Fibroblast of skin of scalp (primary cell): ENCODE results near the gene MYLK2.

Source experiments
- DNase-seq: peaks from one replicate; pipeline ENCODE4 v3.0.0-alpha.2; 2013

The MYLK2 gene

GRCh38 chr20:31858760-31859083 lies 39.6 kb downstream of the MYLK2 start:
- DNase-seq, result no peak

GRCh38 chr20:31859266-31859997 lies 40.3 kb downstream of the MYLK2 start:
- DNase-seq, result no peak

DNA sequence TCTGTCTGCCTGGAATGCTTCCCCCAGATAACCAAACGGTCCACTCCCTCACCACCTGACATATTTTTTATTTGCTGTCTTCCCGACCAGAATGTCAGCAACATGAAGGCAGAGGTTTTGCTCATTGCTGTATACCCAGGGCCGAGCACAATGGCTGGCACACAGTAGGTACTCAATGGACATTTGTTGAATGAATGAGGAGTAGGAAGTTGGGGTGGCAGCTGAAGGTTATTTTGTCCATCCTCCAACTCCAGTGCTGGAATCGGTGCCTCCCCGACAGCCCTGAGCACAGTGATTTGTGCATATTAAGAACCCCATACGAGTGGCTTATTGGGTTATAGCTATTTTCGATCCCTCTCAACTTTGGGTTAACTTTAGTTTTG lies 40.8 kb downstream of the MYLK2 start:
- no peak for DNase-seq

- no peak for DNase-seq
Measured at GRCh38 chr20:31860390-31861134, 41.4 kb downstream of the MYLK2 start.

GRCh38 chr20:31861135-31861384 lies 41.9 kb downstream of the MYLK2 start:
- no peak for DNase-seq

GRCh38 chr20:31861385-31862156 lies 42.4 kb downstream of the MYLK2 start:
- DNase-seq, result peak; percentile 66

DNA sequence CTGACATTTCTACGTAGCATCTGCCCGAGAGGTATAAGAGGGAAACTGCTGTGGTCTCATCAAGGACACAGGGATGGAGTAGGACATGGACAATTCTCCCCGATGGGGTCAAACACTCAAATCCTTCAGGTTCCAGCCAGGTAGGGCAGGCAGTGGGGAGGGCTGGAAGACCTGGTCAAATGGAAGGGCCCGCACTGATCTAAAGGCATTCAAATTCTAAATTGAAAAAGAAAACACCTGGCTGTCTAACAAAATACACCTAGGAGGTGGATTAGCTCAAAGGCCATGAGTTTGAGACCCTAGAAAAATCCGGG lies 43.0 kb downstream of the MYLK2 start:
- DNase-seq, result no peak

- no peak for DNase-seq
Measured at GRCh38 chr20:31862506-31862905, 43.4 kb downstream of the MYLK2 start.

- DNase-seq, result no peak
Measured at GRCh38 chr20:31863296-31864085, 44.3 kb downstream of the MYLK2 start.

DNA sequence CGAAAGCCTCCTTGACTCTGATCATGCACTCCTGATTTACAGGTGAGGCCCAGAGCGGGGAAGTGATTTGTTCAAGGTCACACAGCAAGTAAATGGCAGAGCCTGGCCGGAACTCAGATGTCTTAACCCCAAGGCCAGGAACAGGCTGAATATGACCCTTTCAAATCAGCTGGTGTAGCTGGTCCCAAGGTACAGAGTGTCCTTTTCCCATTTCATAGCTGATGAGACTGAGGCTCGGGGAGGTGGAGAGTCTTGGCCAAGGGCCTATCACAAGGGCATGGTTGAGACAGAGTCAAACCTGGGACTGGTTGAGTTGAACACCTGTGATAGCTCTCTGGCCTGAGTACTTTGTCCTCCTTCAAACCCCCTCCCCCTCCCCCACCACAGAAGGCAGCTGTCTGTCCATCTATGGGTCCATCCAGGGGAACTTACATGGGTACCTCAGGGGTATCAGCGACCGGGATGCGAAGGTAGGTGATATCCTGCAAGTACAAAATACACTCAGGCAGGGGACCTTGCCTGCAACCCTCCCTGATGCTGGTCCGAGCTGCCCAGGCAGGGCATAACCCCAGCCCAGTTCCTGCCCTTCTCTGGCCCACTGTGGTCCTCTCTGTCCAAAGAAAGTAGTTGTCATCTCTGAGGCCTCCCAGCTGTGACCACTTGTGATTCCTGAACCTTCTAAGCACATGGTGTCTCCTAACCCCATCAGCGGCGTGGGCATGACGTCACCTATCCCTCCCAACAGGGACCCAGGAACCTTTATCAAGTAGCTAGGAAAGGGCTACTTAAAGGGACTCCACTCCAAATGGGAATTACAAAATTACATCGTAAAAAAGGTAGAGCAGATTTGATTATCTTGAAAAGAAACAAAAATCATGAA lies 45.6 kb downstream of the MYLK2 start:
- no peak for DNase-seq

DNA sequence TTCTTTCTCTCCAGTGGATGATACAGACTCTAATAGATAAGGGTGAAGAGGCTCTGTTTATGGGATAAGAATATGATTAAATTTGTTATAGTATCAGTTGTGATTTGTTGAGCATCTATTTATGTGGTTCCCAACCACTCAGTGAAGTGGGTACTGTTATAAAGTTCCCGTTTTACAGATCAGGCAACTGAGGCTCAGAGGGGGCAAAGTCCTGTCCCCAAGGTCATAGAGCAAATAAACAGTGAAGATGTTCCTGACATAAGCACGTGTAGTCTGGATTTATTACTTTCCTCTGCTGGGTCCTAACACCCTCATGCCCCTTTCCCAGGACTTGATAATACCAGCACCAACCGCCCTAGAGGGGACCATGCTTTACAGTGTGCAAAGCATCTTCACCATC lies 47.1 kb downstream of the MYLK2 start:
- no peak for DNase-seq

DNA sequence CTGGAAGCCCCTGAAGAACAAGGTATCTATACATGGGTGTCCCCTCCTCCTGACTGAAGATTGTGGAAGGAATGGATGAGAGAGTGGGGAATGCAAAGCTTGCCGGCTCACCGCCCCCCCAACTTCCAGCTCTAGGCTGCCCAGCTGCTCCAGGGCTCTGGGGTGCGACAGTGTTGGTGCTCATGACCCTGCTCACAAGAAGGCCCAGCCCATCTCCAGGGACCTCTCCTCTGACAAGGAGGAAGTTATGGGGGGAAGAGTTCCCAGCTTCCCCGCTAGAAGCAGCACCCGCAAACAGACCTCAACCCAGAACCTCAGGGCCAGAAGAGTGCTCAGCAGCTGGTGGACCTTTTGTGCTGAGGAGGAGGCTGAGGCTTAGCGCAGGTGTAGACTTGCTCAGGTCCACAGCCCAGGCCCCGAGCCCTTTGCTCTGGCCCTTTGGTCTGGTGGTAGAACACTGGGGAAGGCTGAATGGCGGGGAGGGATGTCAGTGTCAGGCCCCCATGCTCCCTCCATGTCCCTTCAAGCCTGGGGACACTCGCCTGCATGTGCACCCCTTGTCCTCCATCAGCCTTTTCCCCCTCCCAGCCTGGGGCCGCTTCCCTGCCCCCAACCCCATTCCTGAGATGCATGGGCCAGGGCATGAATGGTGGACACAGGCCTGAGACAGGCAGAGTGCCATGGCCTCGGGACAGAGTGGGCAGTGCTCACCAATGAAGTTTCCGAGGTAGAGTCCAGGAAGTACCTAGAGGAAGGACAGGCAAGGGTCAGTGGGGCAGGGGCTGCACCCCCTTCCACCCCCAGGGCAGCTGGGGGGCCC lies 49.9 kb downstream of the MYLK2 start:
- DNase-seq, result no peak

- DNase-seq, result no peak
Measured at GRCh38 chr20:31869673-31869941, 50.5 kb downstream of the MYLK2 start.

GRCh38 chr20:31869942-31870725 lies 51.0 kb downstream of the MYLK2 start, which contains the start of the genes DUSP15 and TTLL9:
Gene DUSP15 (minus strand): TSS chr20:31870527. CDS start chr20:31870337, 190 bp downstream.
Gene TTLL9 (plus strand): TSS chr20:31870634. CDS start chr20:31871127, 493 bp downstream.
- no peak for DNase-seq

DNA sequence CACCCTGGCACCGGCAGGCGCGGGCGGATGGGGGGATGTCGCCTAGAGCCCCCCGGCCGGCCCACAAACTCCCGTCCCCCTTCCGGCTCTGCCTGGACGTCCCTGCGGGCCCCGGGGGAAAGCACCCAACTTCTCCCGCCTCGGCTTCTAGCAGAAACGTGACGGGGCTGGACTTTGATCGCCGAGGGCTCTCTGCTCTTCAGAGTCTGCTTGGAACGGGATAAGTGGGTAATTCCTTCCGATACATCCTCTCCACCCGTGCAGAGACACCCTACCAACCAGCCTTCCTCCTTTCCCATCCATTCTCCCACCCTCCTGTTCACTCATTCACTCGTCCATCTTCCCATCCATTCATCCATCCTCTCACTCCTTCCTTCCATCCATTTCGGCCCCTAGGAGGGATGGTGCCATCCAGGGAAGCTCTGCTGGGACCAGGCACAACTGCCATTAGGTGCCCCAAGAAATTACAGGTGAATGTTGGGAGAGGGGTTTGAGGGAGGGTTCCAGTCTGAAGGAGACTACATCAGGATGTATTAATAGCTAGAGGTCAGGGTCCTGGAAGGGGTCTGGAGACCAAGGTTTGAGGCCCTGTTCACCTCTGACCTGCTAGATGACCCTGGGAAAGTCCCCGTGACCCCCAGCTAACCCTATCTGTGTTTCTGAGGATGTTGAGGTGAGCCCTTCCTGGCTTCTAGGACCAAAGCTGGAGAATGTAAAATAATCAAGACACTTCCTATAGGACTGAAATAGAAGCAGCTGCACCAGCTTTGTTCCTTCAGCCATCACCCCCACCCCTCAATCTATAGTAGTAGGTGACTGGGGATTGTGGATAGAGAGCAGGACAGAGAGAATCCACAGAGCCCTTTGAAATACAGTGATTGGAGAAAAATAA lies 51.8 kb downstream of the MYLK2 start:
- no peak for DNase-seq

GRCh38 chr20:31871618-31871954 lies 52.4 kb downstream of the MYLK2 start:
- no peak for DNase-seq

- DNase-seq, result no peak
Measured at GRCh38 chr20:31872406-31872805, 53.2 kb downstream of the MYLK2 start.

DNA sequence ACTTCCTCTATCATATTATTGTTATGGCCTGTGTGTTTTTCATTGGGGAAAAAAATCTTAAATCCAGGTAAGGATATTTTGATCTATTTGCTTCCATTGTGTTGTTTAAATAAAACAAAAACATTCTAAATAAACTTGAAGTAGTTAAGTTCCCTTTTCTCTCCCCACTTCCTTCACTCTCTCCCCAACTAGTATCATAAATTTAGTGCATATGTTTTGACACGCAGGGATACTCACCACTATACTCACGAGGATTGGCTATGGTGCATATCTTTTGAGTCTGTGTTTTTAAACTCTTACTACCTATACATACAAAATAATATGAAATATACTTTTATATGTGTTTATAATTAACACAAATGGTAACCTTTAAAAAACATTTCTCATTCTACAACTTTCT lies 56.5 kb downstream of the MYLK2 start:
- DNase-seq, result no peak

- DNase-seq, result no peak
Measured at GRCh38 chr20:31877684-31878083, 58.5 kb downstream of the MYLK2 start.
